Measurements from ENCODE around the gene IL5RA. TPM values are rescaled to one million over a fixed set of nuclear protein-coding genes. Genes with fewer than 3 reads are reported as not detected.

The IL5RA gene
- total and polyA plus RNA-seq, 2 experiments from 2014 or later, result 1.5 TPM; not detected in 1

GRCh38 chr3:3113042-3113709, 3.0 kb upstream of the IL5RA start:
- TF ChIP-seq EZH2phosphoT487 (IDR thresholded peaks at IDR 0.05; ENCODE audit: low read depth, severe bottlenecking, unreplicated experiment), result no peak
- no peak for TF ChIP-seq CTCF (IDR thresholded peaks at IDR 0.05; ENCODE audit: poor library complexity)
- no peak for TF ChIP-seq EZH2 (IDR thresholded peaks at IDR 0.05; ENCODE audit: borderline replicate concordance)
- Histone ChIP-seq H3K4me2 (no peak overlapping the region), H3K79me2 (no peaks in the 10 kb centered on the region), H4K20me1 (ENCODE audit: insufficient read depth, poor library complexity, severe bottlenecking) (no peaks in the 10 kb centered on the region), H3K27ac (no peak overlapping the region), H3K4me3 (no peak overlapping the region), H3K9me2 (replicated peaks; ENCODE audit: insufficient read depth) (no peaks in the 10 kb centered on the region), H3K4me1 (ENCODE audit: insufficient read depth) (no peaks in the 10 kb centered on the region), H3K36me3 (replicated peaks; ENCODE audit: insufficient read depth, low read depth) (no peaks in the 10 kb centered on the region), H2AFZ (no peak overlapping the region), H3K27me3 (no peaks in the 10 kb centered on the region), H3K9me3 (ENCODE audit: low read depth) (no peaks in the 10 kb centered on the region)
- DNase-seq (ENCODE audit: low spot score), result no peak
- 66% methylated on average over 4 of the region's 4 CpGs for WGBS (ENCODE audit: low lambda C conversion rate, missing lambda C conversion rate)

GRCh38 chr3:3110749-3111361, 681 bp upstream of the IL5RA start:
- H3K27ac ChIP-seq, result no peak overlapping the region
- no peaks in the 10 kb centered on the region for H3K79me2 ChIP-seq
- no peaks in the 10 kb centered on the region for H3K36me3 ChIP-seq (replicated peaks; ENCODE audit: insufficient read depth, low read depth)
- H3K9me3 ChIP-seq (ENCODE audit: low read depth), result no peaks in the 10 kb centered on the region
- H2AFZ ChIP-seq, result peak overlapping the region; percentile 33
- H3K27me3 ChIP-seq, result no peaks in the 10 kb centered on the region
- H3K4me1 ChIP-seq (ENCODE audit: insufficient read depth), result no peaks in the 10 kb centered on the region
- WGBS (ENCODE audit: low lambda C conversion rate, missing lambda C conversion rate), result 64% methylated on average over 7 of the region's 7 CpGs
- no peak overlapping the region for H3K4me3 ChIP-seq
- no peaks in the 10 kb centered on the region for H4K20me1 ChIP-seq (ENCODE audit: insufficient read depth, poor library complexity, severe bottlenecking)
- no peaks in the 10 kb centered on the region for H3K9me2 ChIP-seq (replicated peaks; ENCODE audit: insufficient read depth)
- DNase-seq (ENCODE audit: low spot score), result no peak
- no peak for TF ChIP-seq EZH2 (IDR thresholded peaks at IDR 0.05; ENCODE audit: borderline replicate concordance)
- TF ChIP-seq EZH2phosphoT487 (IDR thresholded peaks at IDR 0.05; ENCODE audit: low read depth, severe bottlenecking, unreplicated experiment), result no peak
- TF ChIP-seq CTCF (IDR thresholded peaks at IDR 0.05; ENCODE audit: poor library complexity), result no peak
- no peak overlapping the region for H3K4me2 ChIP-seq

- Histone ChIP-seq H3K79me2 (no peaks in the 10 kb centered on the region), H3K9me3 (ENCODE audit: low read depth) (no peaks in the 10 kb centered on the region), H3K4me3 (no peak overlapping the region), H3K36me3 (replicated peaks; ENCODE audit: insufficient read depth, low read depth) (no peaks in the 10 kb centered on the region), H3K4me1 (ENCODE audit: insufficient read depth) (no peaks in the 10 kb centered on the region), H2AFZ (peak overlapping the region; percentile 33), H3K27ac (no peak overlapping the region), H3K9me2 (replicated peaks; ENCODE audit: insufficient read depth) (no peaks in the 10 kb centered on the region), H4K20me1 (ENCODE audit: insufficient read depth, poor library complexity, severe bottlenecking) (no peaks in the 10 kb centered on the region), H3K4me2 (peak overlapping the region; percentile 64), H3K27me3 (no peaks in the 10 kb centered on the region)
- 33% methylated on average over 11 of the region's 11 CpGs for WGBS (ENCODE audit: low lambda C conversion rate, missing lambda C conversion rate)
- DNase-seq (ENCODE audit: low spot score), result peak; percentile 8
- TF ChIP-seq EZH2phosphoT487 (IDR thresholded peaks at IDR 0.05; ENCODE audit: low read depth, severe bottlenecking, unreplicated experiment), result no peak
- no peak for TF ChIP-seq CTCF (IDR thresholded peaks at IDR 0.05; ENCODE audit: poor library complexity)
- TF ChIP-seq EZH2 (IDR thresholded peaks at IDR 0.05; ENCODE audit: borderline replicate concordance), result no peak
Observed at GRCh38 chr3:3109407-3110298, 521 bp downstream of the IL5RA start.

Data from hepatocyte (in vitro differentiated cells).